SIG-M5 treated with dmso at 0.1 percent for 504 hours (cell line): ENCODE measurements around the gene CD59.
"Not testable (repeated sequence)": the region's sequence is repeated elsewhere in the genome, so short reads cannot be mapped to it uniquely, and the experiment has no call there.

Source experiments
- DNase-seq: peaks from one replicate; lab custom pipeline; 2025; ENCODE audit not compliant: unreplicated experiment; lab: John Stamatoyannopoulos, UW

Gene CD59

DNA sequence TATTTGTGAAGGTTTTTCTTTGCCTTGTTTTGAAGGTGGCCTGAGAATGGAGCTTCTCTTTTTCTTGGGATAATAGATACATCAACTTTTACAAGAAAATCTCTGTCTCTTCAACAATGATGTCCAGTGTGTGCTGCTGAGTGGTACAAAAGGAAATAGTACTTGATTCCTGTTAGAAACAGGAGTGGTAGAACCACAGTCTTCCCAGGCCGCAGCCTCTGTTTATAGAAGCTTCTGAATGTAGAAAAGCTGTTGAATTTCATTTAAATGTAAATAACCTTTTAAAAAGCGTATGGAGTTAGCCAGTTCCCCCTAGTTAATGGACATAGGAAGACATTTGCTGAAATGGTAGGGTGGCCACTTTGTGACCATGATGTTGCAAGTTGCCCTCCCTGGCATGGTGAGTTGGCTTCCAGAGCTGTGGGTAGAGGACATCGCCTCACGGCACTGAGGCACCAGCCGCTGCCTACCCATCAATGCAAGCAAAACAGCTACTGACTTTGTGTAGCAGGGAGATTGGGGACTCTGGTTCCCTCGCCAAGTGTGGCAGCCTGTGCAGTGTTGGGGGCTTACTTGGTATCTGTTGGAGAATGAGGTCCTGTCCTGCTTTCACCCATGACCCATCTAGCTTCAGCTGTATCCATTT is 67.1 kb downstream of the CD59 start:
- no peak for DNase-seq

DNA sequence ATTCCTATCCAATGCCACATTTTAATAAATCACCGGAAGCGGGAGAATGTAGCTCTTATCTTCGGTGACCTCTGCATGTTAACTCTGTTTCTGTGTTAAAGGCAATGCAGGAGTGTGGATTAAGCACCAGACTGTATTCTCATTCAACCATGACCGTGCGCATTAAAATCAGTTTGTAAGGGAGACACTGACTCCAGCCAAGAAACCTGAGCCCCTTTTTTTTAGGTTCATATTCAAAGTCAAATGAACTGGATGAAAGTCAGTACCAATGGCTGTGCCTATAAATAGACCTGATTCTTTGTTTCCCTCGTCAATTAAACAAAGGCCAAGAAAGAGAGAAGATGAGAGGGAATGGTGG is 67.8 kb downstream of the CD59 start:
- DNase-seq = no peak

GRCh38 chr11:33667819-33668467 is 68.3 kb downstream of the CD59 start:
- no peak for DNase-seq

GRCh38 chr11:33665350-33666106 is 70.7 kb downstream of the CD59 start:
- no peak for DNase-seq

DNA sequence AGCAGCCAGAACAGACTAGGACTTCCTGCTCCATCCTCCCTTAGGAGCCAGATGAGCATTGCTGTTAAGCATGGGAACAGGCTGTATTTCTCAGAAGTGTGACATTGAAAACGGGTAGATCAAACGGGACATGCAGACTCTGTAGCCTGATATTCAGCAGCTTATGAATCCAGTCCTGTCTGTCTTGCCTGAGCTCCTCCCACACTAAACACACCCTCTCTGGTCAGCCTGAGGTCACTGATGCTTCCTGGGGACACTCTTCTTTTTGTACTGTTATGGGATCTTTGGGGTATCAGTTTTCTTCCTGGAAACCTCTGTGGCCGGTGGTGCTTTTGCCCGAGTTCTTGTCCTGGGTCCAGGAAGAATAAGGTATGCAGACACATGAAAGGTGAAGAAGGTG is 71.4 kb downstream of the CD59 start:
- no peak for DNase-seq

- DNase-seq = no peak
Measured at GRCh38 chr11:33664166-33664565, 72.1 kb downstream of the CD59 start.

- no peak for DNase-seq
Measured at GRCh38 chr11:33663121-33663520, 73.1 kb downstream of the CD59 start.

- not testable (repeated sequence) for DNase-seq
Measured at GRCh38 chr11:33661526-33661925, 74.7 kb downstream of the CD59 start.

GRCh38 chr11:33660962-33661361 is 75.3 kb downstream of the CD59 start:
- no peak for DNase-seq

- DNase-seq = no peak
Measured at GRCh38 chr11:33659370-33660139, 76.7 kb downstream of the CD59 start.

DNA sequence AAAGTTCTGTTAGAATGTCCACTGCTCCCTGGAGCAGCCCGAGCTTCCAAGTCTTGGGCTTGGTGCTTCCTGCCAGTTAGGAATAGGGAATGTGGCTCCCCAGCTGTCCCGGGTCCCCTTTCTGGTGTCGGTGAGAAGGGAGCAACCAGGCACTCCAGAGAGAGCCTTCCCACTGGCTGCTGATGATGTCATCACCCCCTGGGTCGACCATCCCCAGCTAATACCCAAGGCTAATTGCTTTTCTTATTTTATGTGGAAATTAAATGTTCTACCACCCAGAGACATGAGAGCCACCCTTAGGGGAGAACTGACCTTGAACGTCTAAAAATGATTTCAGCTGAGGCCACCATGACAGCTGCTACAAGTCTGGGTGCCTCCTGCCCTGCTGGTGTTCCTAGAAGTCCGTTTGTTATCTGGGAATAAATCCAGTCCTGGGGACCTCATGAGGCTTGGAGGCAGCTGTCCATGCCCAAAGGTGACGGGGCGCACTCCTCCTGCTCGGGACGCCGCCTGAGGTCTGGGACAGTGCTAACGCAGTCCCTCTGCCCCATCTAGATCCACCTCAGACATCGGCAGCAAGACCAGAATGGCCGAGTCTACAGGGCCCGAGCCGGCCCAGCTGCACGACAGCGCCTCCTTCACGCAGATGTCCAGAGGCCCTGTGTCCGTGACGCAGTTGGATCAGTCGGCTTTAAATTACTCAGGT is 77.9 kb downstream of the CD59 start:
- DNase-seq = no peak

DNA sequence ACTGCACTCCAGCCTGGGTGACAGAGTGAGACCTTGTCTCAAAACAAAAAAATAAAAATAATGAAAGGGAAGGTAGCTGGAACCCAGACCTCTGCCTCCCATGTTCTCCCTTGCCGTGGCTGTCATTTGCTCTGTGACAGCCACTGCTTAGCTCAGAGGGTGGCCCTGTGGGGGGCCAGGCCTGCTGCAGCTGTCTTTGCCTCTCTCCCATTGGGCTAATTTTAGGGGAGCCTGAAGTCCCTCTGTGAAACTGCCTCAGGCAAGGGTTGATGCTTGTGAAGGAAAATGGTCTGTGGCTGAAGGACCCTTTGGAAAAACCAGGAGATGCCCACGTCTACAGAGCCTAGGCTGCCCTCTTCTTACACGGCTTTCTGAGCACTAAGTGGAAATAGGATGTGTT is 78.5 kb downstream of the CD59 start:
- DNase-seq = no peak

- no peak for DNase-seq
Measured at GRCh38 chr11:33656768-33657167, 79.5 kb downstream of the CD59 start.

GRCh38 chr11:33655842-33656600 is 80.2 kb downstream of the CD59 start:
- DNase-seq = no peak

GRCh38 chr11:33654594-33654993 is 81.6 kb downstream of the CD59 start:
- DNase-seq = no peak
